ENCODE measurements around the gene TACC2.

TACC2 gene

GRCh38 chr10:122151121-122151694, 162.2 kb downstream of the TACC2 start:
- H3K27me3 Mint-ChIP-seq (ENCODE audit: low read depth): no peaks in the 10 kb centered on the region
- no peak overlapping the region for H3K4me3 Mint-ChIP-seq
- no peaks in the 10 kb centered on the region for H3K9me3 Mint-ChIP-seq
- no peak overlapping the region for H3K27ac Mint-ChIP-seq
- no peaks in the 10 kb centered on the region for H3K36me3 Mint-ChIP-seq (ENCODE audit: low read depth)
- H3K4me1 Mint-ChIP-seq (ENCODE audit: low read depth): no peaks in the 10 kb centered on the region

DNA sequence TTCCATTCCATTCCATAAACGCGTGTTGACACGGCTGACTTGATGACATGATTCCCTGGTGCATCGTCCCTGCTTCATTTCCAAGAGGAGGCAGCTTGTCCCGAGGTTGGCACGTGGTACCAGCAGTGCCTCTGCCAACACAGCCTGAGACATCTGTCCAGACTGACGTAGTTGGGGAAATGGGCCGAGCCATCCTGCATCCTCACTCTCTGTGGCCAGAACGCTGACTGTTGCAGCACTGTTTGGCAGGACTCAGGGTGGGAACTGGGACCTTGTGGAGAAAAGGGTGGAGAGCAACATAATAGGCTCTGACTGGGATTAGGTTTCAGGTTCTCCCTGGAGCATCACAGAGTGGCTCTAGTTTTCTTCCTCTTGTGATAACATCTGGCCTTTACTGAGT, 163.6 kb downstream of the TACC2 start:
- H3K27ac Mint-ChIP-seq: no peak overlapping the region
- no peak overlapping the region for H3K4me3 Mint-ChIP-seq
- no peaks in the 10 kb centered on the region for H3K27me3 Mint-ChIP-seq (ENCODE audit: low read depth)
- no peaks in the 10 kb centered on the region for H3K4me1 Mint-ChIP-seq (ENCODE audit: low read depth)
- no peaks in the 10 kb centered on the region for H3K36me3 Mint-ChIP-seq (ENCODE audit: low read depth)
- no peaks in the 10 kb centered on the region for H3K9me3 Mint-ChIP-seq

GRCh38 chr10:122154031-122154544, 165.1 kb downstream of the TACC2 start:
- Mint-ChIP-seq H3K4me1 (ENCODE audit: low read depth) (no peaks in the 10 kb centered on the region), H3K9me3 (no peaks in the 10 kb centered on the region), H3K4me3 (no peak overlapping the region), H3K27me3 (ENCODE audit: low read depth) (peaks cover 4% of the 10 kb centered on the region), H3K27ac (no peak overlapping the region), H3K36me3 (ENCODE audit: low read depth) (no peaks in the 10 kb centered on the region)

- Mint-ChIP-seq H3K36me3 (ENCODE audit: low read depth) (no peaks in the 10 kb centered on the region), H3K27ac (no peak overlapping the region), H3K4me1 (ENCODE audit: low read depth) (no peaks in the 10 kb centered on the region), H3K27me3 (ENCODE audit: low read depth) (peaks cover 4% of the 10 kb centered on the region), H3K9me3 (no peaks in the 10 kb centered on the region), H3K4me3 (no peak overlapping the region)
Measured at GRCh38 chr10:122154545-122155366, 165.8 kb downstream of the TACC2 start.

GRCh38 chr10:122157451-122157850, 168.5 kb downstream of the TACC2 start:
- Mint-ChIP-seq H3K27me3 (ENCODE audit: low read depth) (peaks cover 24% of the 10 kb centered on the region), H3K9me3 (no peaks in the 10 kb centered on the region), H3K4me3 (no peak overlapping the region), H3K36me3 (ENCODE audit: low read depth) (no peaks in the 10 kb centered on the region), H3K27ac (no peak overlapping the region), H3K4me1 (ENCODE audit: low read depth) (no peaks in the 10 kb centered on the region)

- H3K9me3 Mint-ChIP-seq: no peaks in the 10 kb centered on the region
- no peak overlapping the region for H3K27ac Mint-ChIP-seq
- H3K4me3 Mint-ChIP-seq: no peak overlapping the region
- H3K4me1 Mint-ChIP-seq (ENCODE audit: low read depth): no peaks in the 10 kb centered on the region
- peaks cover 27% of the 10 kb centered on the region for H3K27me3 Mint-ChIP-seq (ENCODE audit: low read depth)
- H3K36me3 Mint-ChIP-seq (ENCODE audit: low read depth): no peaks in the 10 kb centered on the region
Measured at GRCh38 chr10:122158362-122158761, 169.4 kb downstream of the TACC2 start.

DNA sequence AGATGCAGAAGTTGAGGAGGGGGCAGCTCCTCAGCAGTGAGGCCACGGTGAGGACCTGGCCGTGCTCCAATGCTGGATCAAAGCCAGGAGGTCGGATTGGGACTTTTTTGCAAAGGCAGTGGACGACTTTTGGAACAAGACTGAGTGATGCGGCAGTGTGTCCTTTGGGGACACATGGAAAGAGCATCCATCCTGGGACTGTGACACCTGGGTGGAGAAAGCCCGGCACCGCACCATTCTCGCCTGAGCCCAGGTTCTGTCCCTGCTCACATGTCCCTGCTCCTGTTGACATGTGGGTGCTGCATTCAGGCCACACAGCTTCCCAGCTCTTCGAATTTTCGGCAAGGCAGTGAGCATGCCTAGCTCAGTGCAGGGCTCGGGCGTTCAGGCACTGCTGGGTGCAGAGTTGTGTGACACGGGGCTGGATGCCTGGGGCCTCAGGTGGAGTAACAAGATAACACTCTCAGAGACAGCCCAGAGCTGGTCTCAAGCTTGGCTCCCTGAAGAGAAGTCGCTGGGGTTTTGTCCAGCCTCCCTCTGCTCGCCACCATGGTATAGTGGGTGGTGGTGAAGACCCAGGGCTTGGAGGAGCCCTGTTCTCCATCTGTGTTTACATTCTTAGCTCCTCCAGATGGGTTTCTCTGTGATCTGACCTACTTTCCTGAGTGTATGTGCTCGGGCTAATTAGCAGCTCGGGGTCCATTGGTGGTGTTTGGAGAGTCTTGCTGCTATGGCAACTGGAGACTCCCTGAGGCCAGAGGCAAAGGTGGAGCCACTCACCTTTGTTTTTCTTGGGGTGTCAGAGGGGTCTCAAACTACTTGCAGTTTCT, 170.4 kb downstream of the TACC2 start:
- Mint-ChIP-seq H3K27me3 (ENCODE audit: low read depth) (peaks cover 32% of the 10 kb centered on the region), H3K4me1 (ENCODE audit: low read depth) (no peaks in the 10 kb centered on the region), H3K4me3 (no peak overlapping the region), H3K36me3 (ENCODE audit: low read depth) (no peaks in the 10 kb centered on the region), H3K9me3 (no peaks in the 10 kb centered on the region), H3K27ac (no peak overlapping the region)

GRCh38 chr10:122161795-122162194, 172.8 kb downstream of the TACC2 start:
- Mint-ChIP-seq H3K36me3 (ENCODE audit: low read depth) (no peaks in the 10 kb centered on the region), H3K4me3 (no peak overlapping the region), H3K27me3 (ENCODE audit: low read depth) (peaks cover 57% of the 10 kb centered on the region), H3K27ac (no peak overlapping the region), H3K4me1 (ENCODE audit: low read depth) (no peaks in the 10 kb centered on the region), H3K9me3 (no peaks in the 10 kb centered on the region)

- Mint-ChIP-seq H3K4me3 (no peak overlapping the region), H3K36me3 (ENCODE audit: low read depth) (no peaks in the 10 kb centered on the region), H3K27ac (no peak overlapping the region), H3K9me3 (no peaks in the 10 kb centered on the region), H3K4me1 (ENCODE audit: low read depth) (no peaks in the 10 kb centered on the region), H3K27me3 (ENCODE audit: low read depth) (peaks cover 62% of the 10 kb centered on the region)
Measured at GRCh38 chr10:122162671-122163173, 173.8 kb downstream of the TACC2 start.

GRCh38 chr10:122163174-122164022, 174.4 kb downstream of the TACC2 start:
- H3K9me3 Mint-ChIP-seq: no peaks in the 10 kb centered on the region
- H3K36me3 Mint-ChIP-seq (ENCODE audit: low read depth): no peaks in the 10 kb centered on the region
- peaks cover 62% of the 10 kb centered on the region for H3K27me3 Mint-ChIP-seq (ENCODE audit: low read depth)

DNA sequence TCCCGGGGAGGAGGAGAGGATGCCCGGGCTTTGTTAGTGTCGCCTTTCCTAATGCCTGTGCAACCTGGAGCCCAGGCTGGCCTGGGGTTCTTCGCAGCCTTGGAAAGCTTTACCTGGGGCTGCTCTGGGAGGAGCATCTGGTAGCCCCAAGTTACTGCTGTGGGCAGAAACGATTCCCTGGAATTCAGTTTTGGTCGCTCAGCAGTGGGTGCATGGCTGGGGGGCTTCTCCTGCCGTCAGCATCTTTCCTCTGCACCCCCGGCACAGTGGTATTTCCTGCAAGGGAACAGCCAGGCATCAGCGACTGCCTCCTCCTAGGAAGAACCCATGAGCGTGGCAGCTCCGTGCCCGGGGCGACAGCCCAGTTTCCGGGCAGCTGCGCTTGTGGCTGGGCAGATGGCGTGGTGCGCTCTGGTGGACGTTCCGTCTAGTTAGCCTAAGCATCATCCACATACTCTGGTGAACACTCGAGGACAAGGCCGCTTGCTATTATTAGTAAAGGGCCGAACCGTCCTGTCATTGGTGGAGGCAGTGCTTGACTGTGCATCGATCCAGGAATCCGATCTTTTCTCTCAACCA, 175.1 kb downstream of the TACC2 start:
- peaks cover 58% of the 10 kb centered on the region for H3K27me3 Mint-ChIP-seq (ENCODE audit: low read depth)
- H3K27ac Mint-ChIP-seq: no peak overlapping the region
- no peak overlapping the region for H3K4me3 Mint-ChIP-seq
- no peaks in the 10 kb centered on the region for H3K4me1 Mint-ChIP-seq (ENCODE audit: low read depth)
- no peaks in the 10 kb centered on the region for H3K36me3 Mint-ChIP-seq (ENCODE audit: low read depth)
- no peaks in the 10 kb centered on the region for H3K9me3 Mint-ChIP-seq

More at GRCh38 chr10:122163174-122164022, 174.4 kb downstream of the TACC2 start:
- Mint-ChIP-seq H3K27ac (no peak overlapping the region), H3K4me3 (no peak overlapping the region), H3K4me1 (ENCODE audit: low read depth) (no peaks in the 10 kb centered on the region)

DNA sequence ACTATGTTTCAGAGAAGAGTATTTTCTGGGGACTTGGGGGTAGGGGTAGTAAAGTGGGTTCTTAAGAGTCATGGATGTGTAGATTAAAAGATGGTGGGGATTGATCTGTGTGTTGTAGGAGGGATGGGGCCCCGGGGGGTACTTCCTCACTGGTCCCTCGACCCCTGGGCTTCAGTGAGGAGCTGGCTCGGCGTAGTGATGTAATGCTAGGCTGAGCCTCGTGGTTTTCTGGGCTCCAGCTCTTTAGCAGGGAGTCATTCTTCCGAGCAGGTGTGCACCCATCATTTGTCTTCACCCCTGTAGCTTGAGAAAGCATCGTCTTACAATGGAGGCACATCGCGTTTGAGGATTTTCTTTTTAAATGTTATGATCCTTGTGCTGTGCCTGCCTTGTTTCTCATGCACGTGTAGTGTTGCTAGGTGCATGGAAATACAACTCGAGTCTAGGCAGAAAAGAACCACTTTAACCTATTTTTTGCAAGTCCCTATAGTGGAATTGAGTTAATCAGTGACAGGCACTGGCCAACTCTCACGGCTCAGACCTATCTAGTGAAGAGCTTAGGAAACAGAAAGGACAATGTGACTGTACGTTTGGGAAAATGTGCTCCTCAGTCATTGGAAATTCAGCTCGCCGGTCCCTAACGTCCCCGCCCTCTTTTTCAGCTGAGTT, 176.0 kb downstream of the TACC2 start:
- Mint-ChIP-seq H3K36me3 (ENCODE audit: low read depth) (no peaks in the 10 kb centered on the region), H3K4me3 (no peak overlapping the region), H3K4me1 (ENCODE audit: low read depth) (no peaks in the 10 kb centered on the region), H3K9me3 (no peaks in the 10 kb centered on the region), H3K27me3 (ENCODE audit: low read depth) (peaks cover 58% of the 10 kb centered on the region), H3K27ac (no peak overlapping the region)

Measured in T-helper 1 cell treated with Interleukin-12 subunit alpha and Interleukin-12 subunit beta and Interleukin-4 antibody, amounts not matched to agents 30 μg/mL and 1 μg/mL, for 36 hours (primary cell).